HG03442 (cell line): ENCODE data around the gene GALNT17.
"Not testable (repeated sequence)": the region's sequence is repeated elsewhere in the genome, so short reads cannot be mapped to it uniquely, and the experiment has no call there.

ENCODE experiments used
- ATAC-seq: cut with Tn5 transposase; IDR thresholded peaks from one replicate; pipeline ENCODE4 v1.9.1; 2021; ENCODE audit warnings: mild to moderate bottlenecking, moderate library complexity; ENCODE audit not compliant: unreplicated experiment

GALNT17 gene

DNA sequence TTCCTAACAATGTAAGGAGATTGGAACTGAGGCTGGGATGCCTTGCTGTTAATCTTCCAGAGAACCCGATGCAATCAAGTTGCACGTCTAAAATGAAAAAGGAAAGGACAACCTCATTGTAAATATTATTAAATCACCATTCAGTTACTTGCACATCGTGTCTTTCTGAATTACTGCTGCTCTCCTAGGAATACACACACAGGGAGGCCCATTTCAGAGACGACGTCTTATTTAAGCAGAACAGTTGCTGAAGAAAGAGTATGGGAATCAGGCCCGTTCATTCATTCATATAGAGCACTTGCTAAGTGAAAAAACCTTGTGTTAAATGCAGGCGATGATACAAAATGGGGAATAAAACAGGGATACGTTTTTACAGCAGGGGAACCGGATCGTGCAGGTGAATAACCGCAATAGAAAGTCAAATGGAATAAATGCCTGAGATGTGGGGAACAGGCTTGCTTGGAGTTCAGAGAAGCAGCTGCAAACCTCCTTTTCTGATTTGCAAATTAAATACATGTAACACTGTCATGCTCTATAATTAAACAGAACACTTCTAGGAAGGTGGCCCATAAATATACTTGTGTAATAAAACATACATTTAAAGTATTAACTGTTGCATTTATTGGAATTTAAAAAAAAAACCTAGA lies 409.9 kb downstream of the GALNT17 start:
- no peak for ATAC-seq

GRCh38 chr7:71543396-71543795 lies 411.5 kb downstream of the GALNT17 start:
- no peak for ATAC-seq

DNA sequence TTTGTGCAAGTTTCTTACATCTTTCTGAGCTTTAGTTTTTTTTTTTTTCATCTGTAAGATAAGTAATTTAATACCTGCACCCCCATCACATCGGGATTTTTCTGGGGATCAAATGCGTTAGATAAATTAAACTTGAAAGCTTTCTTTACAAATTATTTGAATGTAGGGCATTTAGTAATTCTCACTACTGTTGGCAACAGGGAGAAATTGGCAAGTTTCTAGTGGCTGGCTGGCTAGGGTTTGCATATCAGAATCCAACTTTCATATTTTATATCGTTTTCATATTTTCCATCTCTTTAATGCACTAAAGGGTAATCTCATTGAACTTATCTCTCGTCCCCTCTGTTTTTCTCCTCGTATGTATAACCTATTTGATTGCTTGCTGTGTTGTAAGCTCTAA lies 412.9 kb downstream of the GALNT17 start:
- ATAC-seq, result no peak

- ATAC-seq, result no peak
Measured at GRCh38 chr7:71547426-71547825, 415.5 kb downstream of the GALNT17 start.

GRCh38 chr7:71548746-71549145 lies 416.8 kb downstream of the GALNT17 start:
- ATAC-seq, result no peak

- ATAC-seq, result no peak
Measured at GRCh38 chr7:71553306-71553705, 421.4 kb downstream of the GALNT17 start.

DNA sequence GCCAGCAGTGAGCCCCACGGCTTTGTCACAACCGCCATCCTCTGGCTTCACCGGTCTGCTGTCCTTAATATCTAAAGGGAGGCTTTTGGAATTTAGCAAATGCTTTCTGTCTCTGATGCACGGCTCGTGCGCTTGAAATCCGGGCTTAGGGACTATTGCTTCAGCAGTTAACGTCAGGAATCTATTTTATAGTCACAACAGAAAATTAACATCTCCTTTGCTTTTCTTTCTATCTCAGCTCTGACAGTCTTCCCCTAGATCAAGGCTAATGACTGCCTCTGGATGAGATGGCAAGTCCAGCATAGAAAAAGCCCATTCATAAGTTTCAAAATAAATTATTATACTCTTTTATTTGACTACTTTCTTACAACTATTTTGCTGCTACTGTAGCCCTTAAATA lies 423.8 kb downstream of the GALNT17 start:
- ATAC-seq, result no peak

- ATAC-seq, result no peak
Measured at GRCh38 chr7:71558806-71559613, 427.1 kb downstream of the GALNT17 start.

GRCh38 chr7:71560354-71560995 lies 428.5 kb downstream of the GALNT17 start:
- no peak for ATAC-seq

GRCh38 chr7:71563276-71563675 lies 431.3 kb downstream of the GALNT17 start:
- no peak for ATAC-seq

- no peak for ATAC-seq
Measured at GRCh38 chr7:71566376-71566775, 434.4 kb downstream of the GALNT17 start.

DNA sequence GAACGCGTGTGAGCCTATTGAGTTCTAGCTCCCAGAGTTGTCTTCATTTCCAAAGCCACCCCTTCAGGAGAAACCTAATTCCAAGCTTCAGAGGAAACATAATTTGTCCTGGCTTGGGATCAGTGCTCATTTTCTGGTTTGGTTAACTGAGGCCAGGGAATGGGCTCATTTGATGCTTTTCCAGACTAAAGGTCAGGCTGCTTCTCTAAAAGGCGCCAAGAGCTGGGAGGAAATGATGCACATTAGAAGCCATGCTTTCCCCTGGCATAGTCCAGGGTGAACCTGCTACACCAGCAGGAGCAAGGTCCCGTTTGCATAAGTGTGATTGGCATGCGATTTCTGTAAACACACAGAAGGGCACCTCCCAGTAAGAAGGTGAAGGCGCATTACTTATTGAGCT lies 435.0 kb downstream of the GALNT17 start:
- no peak for ATAC-seq

DNA sequence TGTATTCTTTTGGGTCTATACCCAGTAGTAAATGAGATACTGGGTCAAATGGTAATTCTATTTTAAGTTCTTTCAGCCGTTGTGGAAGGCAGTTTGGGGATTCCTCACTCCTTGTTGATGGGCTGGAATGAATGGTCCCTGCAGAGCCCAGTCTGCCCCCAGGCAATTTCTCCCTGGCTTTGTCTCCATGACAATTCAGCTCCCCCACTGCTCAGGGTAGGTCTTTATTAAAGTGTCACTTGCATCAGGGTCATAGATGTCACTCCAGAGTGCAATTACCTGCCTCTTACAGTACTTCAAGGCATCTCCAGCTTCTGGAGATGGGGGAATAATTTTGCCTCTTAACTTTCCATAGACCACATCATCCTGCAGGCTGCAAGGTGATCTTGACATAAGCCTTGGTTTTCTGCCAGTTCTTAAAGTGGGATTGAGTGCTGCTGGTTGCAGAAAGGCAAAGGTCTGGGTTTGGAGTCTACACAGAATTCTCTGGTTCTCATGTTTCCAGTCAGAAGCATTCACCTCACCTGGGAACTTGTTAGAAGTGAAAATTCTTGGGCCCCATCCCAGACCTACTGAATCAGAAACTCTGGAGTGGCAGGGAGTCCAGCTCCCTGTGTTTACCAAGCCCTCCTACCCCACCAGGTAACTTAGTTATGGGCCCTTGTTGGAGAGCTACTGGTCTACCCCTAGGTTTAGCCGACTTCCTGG lies 442.4 kb downstream of the GALNT17 start:
- ATAC-seq, result no peak

DNA sequence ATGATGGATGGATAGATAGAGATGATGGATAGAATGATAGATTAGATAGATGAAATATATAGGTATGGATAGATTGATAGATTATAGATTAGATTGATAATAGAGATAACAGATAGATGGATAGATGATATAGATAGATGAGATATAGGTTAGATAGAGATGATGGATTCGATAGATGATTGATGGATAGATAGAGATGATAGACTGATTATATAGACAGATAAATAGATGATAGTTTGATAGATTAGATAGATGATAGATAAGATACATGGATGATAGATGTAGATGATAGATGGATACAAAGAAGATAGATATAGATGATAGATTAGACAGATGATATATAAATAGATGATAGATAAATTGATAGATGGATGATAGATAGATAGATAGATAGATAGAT lies 448.1 kb downstream of the GALNT17 start:
- no peak for ATAC-seq

DNA sequence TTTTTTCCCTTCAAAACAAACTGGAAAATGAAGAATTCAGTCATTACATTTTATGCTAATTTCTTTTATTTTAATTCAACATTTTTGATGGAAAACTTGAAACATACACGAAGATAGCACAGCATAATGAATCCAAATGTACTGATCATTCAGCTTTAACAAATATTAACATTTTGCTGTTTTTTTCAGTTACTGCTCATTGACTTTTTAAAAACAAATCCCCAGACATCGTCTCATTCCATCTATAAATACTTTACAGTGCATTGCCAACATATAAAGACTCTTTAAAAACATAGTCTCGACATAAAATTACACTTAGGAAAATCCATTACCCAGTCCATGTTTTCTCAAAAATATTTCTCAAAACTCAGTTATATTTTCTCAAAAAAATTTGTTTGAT lies 452.3 kb downstream of the GALNT17 start:
- ATAC-seq, result no peak

GRCh38 chr7:71591876-71592275 lies 459.9 kb downstream of the GALNT17 start:
- ATAC-seq, result no peak

DNA sequence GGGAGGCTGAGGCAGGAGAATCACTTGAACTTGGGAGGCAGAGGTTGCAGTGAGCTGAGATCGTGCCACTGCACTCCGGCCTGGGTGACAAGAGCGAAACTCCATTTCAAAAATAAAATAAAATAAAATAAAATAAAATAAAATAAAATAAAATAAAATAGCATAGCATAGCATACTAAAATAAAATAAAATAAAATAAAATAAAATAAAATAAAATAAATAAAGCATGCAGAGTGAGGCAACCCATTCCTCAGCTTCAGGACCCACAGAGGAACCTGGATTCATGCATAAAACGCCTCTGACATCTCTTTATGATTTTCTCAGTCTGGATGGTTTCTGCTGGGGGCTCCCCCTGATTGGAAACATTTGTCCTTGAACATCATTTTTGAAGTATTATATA lies 460.4 kb downstream of the GALNT17 start:
- not testable (repeated sequence) for ATAC-seq

DNA sequence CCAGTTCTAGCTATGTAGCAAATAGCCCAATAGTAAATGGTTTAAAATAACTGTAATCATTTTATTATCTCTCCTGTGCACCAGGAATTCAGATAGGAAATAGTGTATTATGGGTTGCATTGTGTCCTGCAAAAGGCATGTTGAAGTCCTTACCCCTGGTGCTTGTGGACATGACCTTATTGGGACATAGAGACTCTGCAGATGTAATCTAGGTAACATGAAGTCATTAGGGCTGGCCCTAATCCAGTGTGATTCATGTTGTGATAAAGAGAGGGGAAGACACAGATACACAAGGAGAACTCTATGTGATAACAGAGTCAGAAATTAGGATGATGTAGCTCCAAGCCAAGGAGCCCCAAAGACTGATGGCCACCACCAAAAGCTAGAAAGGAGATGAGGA lies 462.8 kb downstream of the GALNT17 start:
- no peak for ATAC-seq

DNA sequence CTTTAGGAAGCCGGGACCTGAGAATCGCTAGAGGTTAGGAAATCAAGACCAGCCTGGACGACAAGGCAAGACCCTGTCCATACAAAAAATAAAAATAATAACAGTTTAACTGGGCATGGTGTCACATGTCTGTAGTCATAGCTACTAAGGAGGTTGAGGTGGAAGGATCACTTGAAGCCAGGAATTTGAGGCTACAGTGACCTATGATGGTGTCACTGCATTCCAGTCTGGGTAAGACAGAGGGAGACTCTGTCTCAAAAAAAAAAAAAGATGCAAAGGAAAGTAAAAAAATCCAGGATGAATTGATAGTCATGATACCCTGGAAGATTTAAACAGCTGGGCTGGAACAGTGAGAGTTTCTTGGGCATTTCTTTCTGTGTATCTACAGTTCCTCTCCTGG lies 463.2 kb downstream of the GALNT17 start:
- ATAC-seq, result no peak

- ATAC-seq, result no peak
Measured at GRCh38 chr7:71598553-71598952, 466.6 kb downstream of the GALNT17 start.

- ATAC-seq, result no peak
Measured at GRCh38 chr7:71601851-71602250, 469.9 kb downstream of the GALNT17 start.
